GM18498 (cell line): ENCODE measurements around the gene ALX3.
"Not testable (repeated sequence)": the region's sequence is repeated elsewhere in the genome, so short reads cannot be mapped to it uniquely, and the experiment has no call there.

Experiments used
- ATAC-seq: cut with Tn5 transposase; IDR thresholded peaks from one replicate; pipeline ENCODE4 v1.9.1; 2021; ENCODE audit warnings: mild to moderate bottlenecking, moderate library complexity; ENCODE audit not compliant: unreplicated experiment

The ALX3 gene

DNA sequence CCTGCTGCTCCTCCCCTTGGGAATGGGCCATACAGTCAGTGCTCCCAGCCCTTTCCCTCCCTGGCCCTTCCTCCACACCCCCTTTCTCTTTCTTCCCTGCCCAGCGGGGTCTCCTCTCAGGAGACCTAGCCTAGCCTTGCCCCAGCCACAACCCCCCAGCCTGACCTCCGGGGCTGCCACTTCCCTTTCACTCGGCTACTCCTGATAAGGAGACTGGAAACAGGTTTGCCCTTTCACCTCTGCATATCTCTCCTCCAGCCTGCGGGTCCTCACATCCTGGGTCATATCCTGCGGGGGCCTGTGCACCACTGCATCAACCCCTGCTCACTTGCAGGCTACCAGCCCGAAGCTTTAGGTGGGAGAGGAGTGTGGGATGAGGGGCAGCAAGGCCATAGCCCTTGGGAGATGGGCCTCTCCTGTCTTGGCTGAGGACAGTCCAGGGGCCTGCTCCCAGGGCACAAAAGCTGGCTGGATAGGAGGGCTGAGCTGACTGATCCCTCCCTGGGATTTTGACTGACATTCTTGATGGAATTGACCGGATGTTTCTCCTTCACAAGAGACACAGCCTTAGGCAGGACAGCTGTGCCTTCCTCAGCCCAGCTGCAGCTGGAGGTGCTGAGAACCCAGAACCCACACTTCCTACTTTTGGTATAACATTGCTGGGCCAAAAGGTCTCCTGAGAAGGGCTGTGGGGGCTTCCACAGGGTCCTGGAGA lies 19.2 kb upstream of the ALX3 start:
- no peak for ATAC-seq

DNA sequence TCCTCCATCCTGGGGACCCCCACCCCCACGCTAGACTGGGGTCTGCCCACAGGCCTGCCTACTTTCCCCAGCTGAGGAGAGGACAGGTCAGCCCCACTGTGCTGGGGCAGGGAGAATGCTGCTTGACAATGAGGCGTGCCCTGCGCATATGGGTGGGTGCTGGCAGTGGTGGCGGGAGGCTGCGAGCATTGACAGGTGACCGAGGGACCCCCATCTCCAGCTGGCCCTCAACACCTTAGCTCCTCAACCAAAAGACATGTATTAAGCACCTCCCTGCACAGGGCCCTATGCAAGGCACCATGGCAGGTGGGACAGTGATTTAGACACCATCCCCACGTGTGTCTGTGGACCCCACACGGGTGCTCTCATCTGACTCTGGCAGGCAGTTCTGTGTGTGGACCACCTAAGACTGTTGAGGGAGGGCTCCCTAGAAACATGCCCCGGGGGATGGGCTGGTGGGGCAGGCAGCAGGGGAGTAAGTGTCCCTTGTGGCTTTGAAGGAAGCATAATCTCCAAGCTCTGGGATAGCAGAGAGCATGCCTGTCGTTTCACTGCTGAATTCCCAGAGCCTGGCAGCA lies 18.4 kb upstream of the ALX3 start:
- ATAC-seq = no peak

DNA sequence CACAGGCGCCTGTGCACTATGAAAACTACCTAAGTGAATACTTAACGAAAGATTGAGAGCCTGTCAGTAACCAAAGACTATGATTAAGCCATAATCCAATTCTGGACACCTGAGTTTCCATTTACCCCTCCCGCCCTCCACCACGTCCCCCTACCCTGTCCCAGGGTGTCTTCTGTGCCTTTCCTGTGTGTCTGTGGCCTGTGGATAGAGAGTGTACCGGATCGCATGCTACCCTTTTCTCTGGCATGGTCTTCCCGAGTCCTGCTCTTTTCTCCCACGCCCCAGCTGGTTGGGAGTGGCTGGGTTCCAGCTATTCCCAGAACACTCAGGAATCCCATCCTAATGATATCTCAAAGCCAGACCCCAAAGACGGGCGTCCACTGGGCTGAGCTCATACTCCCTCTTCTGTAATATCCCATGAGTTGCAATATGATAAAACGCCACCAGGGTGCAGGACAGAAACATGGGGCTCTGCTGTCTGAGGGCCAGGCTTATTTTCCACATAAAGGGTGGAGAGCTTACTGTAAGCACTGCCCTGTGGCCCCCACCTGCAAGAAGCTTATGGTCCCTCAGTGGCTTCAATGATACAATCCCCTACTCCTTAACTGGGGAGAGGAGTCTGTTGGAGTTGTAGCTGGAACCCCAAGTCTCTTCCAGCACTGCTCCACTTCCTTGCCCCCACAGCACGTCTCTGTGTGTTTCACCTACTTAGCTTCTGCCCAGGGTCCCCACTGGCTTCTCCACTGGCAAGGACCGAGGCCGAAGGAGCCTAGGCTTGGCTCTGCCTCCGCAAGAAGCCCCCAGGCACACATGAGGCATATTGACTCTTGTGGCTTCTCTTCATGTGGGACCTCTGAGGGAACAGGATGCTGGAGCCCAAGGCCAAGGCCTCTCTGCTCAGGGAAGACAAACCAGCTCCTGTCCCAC lies 17.6 kb upstream of the ALX3 start:
- peak; percentile 58 for ATAC-seq

DNA sequence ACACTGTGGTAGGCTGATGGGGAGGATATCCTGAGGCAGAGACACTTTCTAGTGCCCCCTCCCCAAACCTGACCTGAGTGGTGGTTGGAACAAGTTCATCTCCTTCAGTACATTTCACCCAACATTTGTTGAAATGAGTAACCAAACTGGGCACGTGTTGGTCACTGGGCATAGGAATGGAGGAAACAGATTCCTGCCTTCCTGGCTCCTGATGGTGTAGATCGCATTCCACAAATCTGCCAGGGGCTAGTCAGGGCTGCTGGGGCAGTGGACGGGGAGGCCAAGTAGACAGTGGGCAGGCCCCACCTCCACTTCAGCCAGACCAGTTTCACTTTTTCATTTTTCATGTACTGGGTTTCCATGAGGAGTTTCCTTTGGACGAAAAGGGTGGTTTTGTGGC lies 16.5 kb upstream of the ALX3 start:
- ATAC-seq = no peak

DNA sequence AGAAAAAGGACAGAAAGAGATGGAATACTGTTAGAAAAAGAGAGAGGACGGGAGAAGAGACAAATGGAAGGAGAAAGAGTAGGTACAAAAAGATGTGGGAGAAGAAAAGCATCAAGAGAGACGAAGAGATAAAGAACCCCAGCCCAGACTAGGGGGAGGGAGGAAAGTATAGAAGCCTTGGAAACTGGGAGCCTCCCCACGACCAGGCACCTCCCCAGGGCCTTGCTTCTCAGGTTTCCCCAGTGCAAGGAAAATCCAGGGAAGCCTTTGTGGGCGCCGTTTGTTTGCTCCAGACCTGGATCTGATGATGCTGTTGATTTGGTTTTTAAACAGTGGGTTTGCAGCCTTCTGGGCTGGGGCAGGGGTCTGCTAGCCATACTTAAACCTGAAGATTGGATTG lies 15.2 kb upstream of the ALX3 start:
- ATAC-seq = no peak

DNA sequence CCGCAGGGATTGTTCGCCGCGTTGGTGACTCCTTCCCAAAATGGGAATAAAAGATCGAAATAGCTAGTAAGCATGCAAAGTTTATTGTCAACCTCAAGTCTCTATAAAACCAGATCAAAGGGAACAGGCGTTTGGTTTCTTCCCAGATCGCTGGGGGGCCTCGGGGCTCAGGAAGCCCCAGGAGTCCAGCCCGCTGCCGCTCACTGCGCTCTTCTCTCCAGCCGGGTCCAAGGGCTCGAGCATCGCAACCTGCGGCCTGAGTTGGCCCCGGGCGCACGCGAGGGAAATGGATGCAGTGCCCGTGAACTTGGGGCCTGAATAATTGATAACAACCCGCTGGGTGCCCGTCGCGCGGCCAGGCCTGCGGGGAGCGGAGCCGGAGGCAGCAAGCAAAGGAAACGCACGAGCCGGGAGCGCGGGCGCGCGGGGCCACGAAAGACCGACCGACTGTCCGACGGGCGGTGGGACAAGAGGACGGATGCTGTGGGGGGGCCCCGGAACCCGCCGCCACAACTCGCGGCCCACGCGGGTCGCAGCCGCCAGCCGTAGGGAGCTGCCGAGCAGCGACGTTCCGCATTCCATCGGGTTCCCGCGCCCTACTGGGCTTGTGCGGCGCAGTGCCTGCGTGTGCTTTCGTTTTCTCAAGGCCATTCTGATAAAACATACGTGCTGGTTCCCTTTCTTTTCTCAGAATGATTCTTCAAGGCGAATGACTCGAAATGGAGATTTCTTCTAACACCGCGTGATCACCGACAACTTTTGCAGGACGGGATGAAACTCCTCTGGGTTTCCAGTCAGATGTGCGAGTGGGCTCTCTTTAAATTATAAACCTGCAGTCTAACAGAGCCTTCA lies 14.0 kb upstream of the ALX3 start:
- no peak for ATAC-seq

DNA sequence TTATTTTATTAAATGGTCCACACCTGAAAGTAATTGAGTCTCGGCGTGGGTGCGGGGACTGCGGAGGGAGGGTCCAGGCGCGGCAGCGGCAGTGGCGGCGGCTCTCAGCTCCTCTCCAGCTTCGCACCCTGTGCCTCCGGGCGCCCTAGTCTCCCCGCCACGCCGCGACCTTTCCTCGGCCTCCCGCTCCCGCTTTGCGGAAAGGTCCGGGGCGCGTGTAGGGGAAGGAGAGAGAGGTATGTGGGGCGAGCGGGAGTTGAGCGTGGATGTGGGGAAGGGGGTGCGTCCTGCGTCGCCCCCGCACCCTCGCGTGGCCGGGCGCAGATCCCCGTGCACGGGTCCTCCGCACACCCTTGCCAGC lies 13.4 kb upstream of the ALX3 start:
- ATAC-seq = no peak

DNA sequence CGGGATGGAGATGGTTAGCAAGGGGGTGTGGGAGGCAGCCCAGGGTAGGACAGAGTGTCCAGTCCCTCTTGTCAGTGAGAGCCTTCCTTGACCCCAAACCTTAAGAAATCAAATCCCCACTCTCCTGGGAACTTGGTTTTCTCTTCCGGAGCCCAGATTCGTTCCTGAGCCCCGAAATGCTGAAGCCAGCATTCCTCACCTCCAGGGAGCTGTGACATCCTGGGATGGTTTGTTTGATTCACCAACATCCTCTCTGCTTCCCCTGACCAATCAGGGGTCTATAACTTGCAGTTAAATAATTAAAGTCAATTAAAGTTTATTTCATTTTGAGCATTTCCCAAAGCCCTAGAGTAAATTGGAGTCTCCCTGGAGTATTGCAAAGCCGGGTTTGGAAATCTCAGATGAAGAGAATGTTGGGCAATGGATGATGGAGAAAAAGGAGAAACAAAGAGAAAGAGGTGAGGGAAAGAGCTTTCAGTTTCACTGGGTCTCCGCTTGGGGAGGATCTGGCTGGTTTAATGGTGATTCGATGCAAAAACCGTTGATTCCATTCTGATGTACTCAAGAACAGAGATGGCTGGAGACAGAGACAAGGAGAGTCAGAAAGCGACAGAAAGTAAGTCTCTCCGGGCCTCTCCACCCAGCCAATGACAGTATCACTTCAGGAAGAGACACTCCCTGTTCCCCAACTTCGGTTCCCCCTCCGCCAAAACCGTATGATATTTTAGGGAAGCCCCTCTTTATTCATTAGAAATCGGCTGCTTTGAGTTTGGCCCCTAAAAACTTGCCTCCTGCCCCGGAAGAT lies 12.8 kb upstream of the ALX3 start:
- no peak for ATAC-seq

DNA sequence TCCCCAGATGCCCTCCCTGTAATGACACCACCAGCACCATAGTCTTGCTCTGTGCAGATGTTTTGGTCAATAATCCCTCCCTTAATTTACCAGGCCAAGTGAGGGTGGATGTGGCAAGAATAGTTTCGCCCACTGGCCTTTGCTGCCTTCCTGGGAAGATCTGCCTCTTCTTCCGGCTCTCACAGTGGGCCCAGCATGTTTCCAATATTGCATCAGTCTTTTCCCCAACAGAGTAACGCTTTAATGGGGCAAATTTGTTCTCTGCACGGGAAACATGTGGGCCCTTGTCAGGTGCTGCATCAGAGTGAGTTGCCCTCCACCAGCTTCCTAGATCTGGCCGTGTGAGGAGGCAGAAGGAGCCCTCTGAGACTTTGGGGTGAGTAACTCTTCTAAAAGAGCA lies 12.0 kb upstream of the ALX3 start:
- ATAC-seq = no peak

DNA sequence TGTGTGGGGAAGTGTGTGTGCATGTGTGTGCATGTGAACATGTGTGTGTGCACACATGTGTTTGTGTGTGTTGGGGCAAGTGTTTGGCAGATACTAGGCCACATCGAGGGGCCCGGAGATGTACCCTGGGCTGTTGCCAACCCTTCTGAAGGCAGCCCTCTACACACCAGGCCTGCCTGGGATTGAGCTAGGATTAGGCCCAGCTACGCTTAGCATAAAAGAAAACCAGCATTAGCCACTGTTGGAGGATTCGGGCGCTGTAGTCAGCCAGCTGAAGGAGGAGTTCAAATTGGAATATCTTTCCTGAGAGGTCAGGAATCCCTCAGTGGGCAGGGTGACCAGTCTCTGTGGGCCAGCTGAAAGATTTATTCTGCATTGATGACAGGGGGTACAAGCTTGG lies 10.6 kb upstream of the ALX3 start:
- no peak for ATAC-seq

DNA sequence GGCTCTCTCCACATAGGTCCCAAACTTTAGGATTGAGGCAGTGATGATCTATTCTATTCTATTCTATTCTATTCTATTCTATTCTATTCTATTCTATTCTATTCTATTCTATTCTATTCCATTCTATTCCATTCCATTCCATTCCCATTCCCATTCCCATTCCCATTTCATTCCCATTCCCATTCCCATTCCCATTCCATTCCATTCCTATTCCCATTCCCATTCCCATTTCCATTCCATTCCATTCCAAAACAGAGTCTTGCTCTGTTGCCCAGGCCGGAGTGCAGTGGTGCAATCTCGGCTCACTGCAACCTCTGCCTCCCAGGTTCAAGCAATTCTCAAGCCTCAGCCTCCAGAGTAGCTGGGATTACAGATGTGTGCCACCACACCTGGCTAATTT lies 9.5 kb upstream of the ALX3 start:
- ATAC-seq = not testable (repeated sequence)

DNA sequence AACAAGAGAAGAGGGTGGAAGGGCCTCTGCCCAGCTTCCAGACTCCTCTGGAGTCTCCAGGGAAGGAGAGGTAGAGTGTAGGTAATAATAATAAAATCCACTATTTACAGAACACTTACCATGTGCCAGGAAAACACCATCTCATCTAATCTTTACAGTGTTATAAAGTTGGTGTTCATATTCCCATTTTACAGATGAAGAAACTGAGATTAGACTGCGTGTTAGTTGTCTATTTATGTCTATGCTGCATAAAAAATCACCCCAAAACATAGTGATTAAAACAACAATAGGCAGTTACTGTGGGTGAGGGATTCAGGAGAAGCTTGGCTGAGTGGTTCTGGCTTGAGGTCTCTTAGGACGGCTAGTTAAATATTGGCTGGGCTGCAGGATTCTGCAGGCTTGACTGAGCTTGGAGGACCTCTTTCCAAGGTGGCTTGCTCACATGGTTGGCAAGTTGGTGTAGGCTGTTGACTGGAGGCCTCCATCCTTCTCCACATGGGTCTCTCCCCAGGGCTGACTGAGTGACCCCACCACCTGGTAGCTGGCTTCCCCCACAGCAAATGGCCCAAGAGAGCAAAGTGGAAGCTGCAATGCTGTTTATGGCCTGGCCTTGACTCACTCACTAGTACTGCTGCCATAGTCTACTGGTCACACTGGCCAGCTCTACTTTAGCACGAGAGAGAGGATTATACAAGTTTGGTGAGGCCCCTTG lies 6.5 kb upstream of the ALX3 start:
- no peak for ATAC-seq

DNA sequence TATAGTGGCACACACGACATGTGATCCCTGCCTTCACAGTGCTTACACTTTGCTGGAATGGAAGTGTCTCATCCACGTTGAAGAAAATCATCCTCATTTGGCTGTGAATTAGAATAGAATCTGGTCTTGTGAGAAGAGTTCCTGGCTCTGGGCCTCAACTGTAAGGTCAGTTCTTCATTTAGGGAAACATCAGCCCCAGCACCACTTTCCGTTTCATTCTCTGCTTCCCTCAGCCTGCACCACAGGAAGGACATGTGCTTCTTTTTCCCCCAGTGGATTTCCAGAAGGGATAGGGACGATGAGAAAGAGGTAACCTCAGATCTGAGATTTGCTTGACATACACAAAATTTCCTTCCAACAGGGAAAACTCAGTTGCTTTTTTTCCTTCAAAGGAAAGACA lies 3.7 kb upstream of the ALX3 start:
- ATAC-seq = no peak

DNA sequence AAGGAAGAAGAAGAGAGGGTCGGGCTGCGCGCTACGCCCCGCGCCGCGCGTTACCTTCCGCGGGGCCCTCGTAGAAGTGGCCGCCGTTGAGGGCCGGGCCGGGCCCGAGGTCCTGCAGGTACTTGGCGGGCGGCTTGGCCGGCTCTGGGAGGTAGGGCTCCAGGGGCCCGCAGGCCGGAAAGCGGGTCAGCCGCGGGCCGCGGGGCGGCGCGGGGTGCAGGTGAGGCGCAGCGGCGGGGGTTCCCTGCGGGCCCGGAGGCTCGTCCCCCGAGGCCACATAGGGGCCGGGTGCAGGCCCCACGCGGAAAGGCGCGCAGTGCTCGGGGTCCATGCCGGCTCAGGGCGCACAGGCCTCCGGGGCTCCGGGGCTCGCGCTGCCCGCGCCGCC lies 196 bp downstream of the ALX3 start:
- no peak for ATAC-seq

DNA sequence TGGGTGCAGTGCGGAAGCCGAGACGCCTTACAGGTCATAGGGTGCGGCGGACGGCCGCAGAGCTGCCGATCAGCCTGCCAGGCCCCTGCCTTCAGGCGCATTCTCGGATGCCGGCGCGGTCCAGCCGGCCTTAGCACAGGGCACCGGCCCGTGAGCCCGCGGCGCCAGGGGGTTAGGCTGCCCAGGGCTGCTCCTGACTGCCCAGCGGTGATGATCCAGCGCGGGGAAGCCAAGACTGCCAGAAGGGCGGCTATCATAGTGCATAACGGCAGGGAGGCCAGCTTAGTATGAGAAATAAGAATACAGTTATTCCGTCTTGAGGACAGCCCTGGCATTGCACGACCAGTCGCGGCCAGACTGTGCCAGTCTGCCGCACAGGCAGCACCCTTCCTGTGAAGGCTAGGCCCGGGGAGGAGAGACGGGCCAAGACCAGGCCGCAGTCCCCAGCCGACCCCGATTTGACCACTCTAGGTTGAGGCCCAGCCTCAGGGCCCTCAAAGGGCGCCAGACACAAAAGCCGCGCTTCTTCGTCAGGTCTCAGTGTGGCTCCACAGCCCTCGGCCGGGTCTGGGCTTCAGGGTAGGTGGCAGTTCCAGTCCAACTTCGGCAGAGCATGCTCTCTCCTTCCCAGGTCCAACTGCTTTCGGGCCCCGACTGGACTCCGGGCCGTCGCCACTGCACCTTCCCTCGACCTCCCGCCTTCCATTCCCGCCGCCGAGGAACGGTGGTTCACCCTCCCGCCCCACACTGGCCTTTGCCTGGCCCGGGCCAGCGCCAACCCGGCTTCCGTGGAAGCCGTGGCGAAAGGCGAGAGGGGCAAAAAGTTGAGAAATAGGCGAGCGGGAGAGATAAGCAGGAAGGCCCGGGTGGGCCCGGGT lies 829 bp downstream of the ALX3 start:
- no peak for ATAC-seq

DNA sequence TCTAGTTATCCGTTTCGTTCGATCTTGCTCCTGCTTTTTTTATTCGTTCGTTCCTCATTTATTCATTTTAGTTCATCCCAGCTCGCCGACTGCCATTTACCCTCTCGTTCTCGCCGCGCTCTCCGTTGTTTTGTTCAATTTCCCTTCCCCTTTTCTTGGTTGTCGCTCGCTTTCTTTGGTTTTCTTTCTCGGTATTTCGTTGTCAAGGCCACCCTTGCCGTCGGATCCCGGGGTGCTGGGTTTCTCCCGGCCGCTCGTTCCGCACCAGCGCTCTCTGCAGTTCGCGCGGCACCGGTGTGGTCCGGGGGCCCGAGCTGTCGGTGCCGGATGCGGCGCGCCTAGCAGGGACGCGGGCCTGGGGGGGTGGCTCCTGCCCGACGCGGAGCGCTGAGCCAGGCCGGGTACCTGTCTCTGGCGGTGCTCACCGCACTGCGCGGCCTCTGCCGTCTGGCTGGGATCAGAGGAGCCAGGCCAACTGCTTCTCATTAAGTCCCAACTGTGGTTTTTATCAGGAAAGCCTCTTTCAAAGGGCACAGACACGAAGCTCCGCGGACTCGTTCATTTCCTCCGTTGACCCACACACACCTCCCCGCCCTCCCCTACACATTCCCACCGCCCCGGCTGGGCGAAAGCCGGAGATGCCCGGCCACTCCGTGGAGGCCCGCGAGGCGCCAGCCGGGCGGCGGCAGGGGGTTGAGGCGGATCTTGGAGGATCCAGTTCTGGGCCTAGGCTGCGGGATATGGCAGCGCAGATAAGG lies 1.6 kb downstream of the ALX3 start:
- ATAC-seq = no peak

DNA sequence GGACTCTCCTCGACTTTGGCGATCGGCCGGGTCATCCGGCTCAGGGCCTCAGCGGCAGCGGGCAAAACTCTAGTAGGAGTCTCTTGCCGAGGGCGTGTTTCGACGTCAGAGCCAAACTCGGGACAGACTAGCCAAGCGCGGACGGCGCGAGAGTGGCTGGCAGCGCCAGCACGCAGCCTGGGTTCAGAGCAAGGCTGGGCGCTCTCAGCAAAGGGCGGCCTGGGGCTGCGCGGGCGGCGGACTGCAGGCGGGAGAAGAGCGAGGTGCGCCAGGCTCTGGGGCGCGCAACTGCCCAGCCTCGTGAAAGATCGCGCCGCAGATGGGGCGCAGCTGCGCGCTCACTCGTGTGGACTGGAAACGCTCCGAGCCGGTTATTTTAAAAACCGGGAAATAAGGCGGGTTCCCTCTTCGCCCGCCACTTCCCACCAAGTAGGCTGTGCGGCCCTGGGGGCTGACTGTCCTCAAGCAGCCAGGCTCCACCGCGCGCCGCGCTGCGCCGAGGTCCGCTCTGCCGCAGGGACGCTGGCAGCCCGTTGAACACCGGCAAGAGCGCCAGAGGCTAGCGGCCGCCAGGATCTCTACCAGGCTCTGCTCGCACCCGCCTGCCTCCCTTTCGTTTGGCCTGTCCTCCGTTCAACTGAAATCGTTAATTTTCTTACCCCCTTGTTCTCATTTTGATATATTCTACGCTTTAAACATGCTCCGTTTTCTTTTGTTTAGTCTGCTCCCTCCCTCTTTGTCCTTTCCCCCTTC lies 2.4 kb downstream of the ALX3 start:
- ATAC-seq = no peak
